ENCODE data around the gene SERP2. TPM values are rescaled to one million over a fixed set of nuclear protein-coding genes. Genes with fewer than 3 reads are reported as not detected.
A peak's percentile ranks its signal among the peaks of the same experiment; 100 is the strongest.

SERP2 gene
- polyA plus RNA-seq, 6 donors from 2014 or later, result 0.52 TPM; not detected in 5

GRCh38 chr13:44384778-44385177 is 11.2 kb downstream of the SERP2 start:
- ATAC-seq (ENCODE audit: low read depth in 2 of 2), result no peak
- Mint-ChIP-seq H3K4me1 (peaks cover 0 to 5% (median 0%) of the 10 kb centered on the region in 3 donors), H3K27me3 (peaks cover 0 to 8% (median 0%) of the 10 kb centered on the region in 3 donors), H3K36me3 (no peaks in the 10 kb centered on the region), H3K4me3 (no peak overlapping the region), H3K9me3 (no peaks in the 10 kb centered on the region), H3K27ac (peak overlapping the region in 2 of 6 donors; percentile 37 to 39)
- DNase-seq, result no peak

GRCh38 chr13:44385401-44385800 is 11.8 kb downstream of the SERP2 start:
- peaks cover 0 to 8% (median 0%) of the 10 kb centered on the region in 3 donors for H3K27me3 Mint-ChIP-seq
- peak overlapping the region in 1 of 6 donors; percentile 37 for H3K27ac Mint-ChIP-seq
- DNase-seq (no peak), ATAC-seq (ENCODE audit: low read depth in 2 of 2) (no peak)
- H3K4me1 Mint-ChIP-seq, result peaks cover 0 to 5% (median 0%) of the 10 kb centered on the region in 3 donors
- H3K4me3 Mint-ChIP-seq, result no peak overlapping the region
- no peaks in the 10 kb centered on the region for H3K9me3 Mint-ChIP-seq
- no peaks in the 10 kb centered on the region for H3K36me3 Mint-ChIP-seq

- Mint-ChIP-seq H3K27me3 (peaks cover 0 to 8% (median 3%) of the 10 kb centered on the region in 3 donors), H3K4me3 (no peak overlapping the region), H3K9me3 (no peaks in the 10 kb centered on the region), H3K27ac (peak overlapping the region in 1 of 6 donors; percentile 65), H3K36me3 (no peaks in the 10 kb centered on the region), H3K4me1 (peaks cover 0 to 5% (median 0%) of the 10 kb centered on the region in 3 donors)
- DNase-seq (no peak), ATAC-seq (ENCODE audit: low read depth in 2 of 2) (no peak)
These were observed 12.2 kb downstream of the SERP2 start for GRCh38 chr13:44385847-44386246.

GRCh38 chr13:44386913-44387556 is 13.4 kb downstream of the SERP2 start:
- Mint-ChIP-seq H3K27ac (no peak overlapping the region), H3K4me1 (peaks cover 0 to 5% (median 0%) of the 10 kb centered on the region in 3 donors), H3K4me3 (no peak overlapping the region), H3K9me3 (no peaks in the 10 kb centered on the region), H3K36me3 (no peaks in the 10 kb centered on the region), H3K27me3 (peaks cover 0 to 3% (median 3%) of the 10 kb centered on the region in 3 donors)
- DNase-seq (no peak), ATAC-seq (ENCODE audit: low read depth in 2 of 2) (no peak)

GRCh38 chr13:44388427-44389059 is 14.9 kb downstream of the SERP2 start:
- H3K27ac Mint-ChIP-seq, result no peak overlapping the region
- no peak for ATAC-seq (ENCODE audit: low read depth in 2 of 2)
- H3K9me3 Mint-ChIP-seq, result peaks cover 0 to 1% (median 0%) of the 10 kb centered on the region in 7 donors
- peaks cover 0 to 18% (median 3%) of the 10 kb centered on the region in 3 donors for H3K27me3 Mint-ChIP-seq
- no peaks in the 10 kb centered on the region for H3K36me3 Mint-ChIP-seq
- no peak for DNase-seq
- no peak overlapping the region for H3K4me3 Mint-ChIP-seq
- H3K4me1 Mint-ChIP-seq, result peaks cover 0 to 5% (median 2%) of the 10 kb centered on the region in 3 donors

- no peaks in the 10 kb centered on the region for H3K36me3 Mint-ChIP-seq
- peaks cover 0 to 5% (median 2%) of the 10 kb centered on the region in 3 donors for H3K4me1 Mint-ChIP-seq
- no peak for DNase-seq
- ATAC-seq (ENCODE audit: low read depth in 2 of 2), result peak in 1 of 2 donors; percentile 47
- no peak overlapping the region for H3K27ac Mint-ChIP-seq
- peaks cover 0 to 18% (median 3%) of the 10 kb centered on the region in 3 donors for H3K27me3 Mint-ChIP-seq
- H3K4me3 Mint-ChIP-seq, result no peak overlapping the region
- H3K9me3 Mint-ChIP-seq, result peaks cover 0 to 1% (median 0%) of the 10 kb centered on the region in 7 donors
These were observed 15.5 kb downstream of the SERP2 start for GRCh38 chr13:44389060-44389666.

- Mint-ChIP-seq H3K4me3 (no peak overlapping the region), H3K27me3 (peaks cover 0 to 18% (median 3%) of the 10 kb centered on the region in 3 donors), H3K4me1 (peaks cover 0 to 5% (median 2%) of the 10 kb centered on the region in 3 donors), H3K36me3 (no peaks in the 10 kb centered on the region), H3K9me3 (peaks cover 0 to 1% (median 0%) of the 10 kb centered on the region in 7 donors), H3K27ac (no peak overlapping the region)
- DNase-seq (no peak), ATAC-seq (ENCODE audit: low read depth in 2 of 2) (no peak)
These were observed 16.3 kb downstream of the SERP2 start for GRCh38 chr13:44389876-44390275.

GRCh38 chr13:44393391-44393790 is 19.8 kb downstream of the SERP2 start:
- Mint-ChIP-seq H3K36me3 (no peaks in the 10 kb centered on the region), H3K4me3 (no peak overlapping the region), H3K27ac (peak overlapping the region in 1 of 6 donors; percentile 96), H3K9me3 (peaks cover 0 to 1% (median 0%) of the 10 kb centered on the region in 7 donors), H3K27me3 (peaks cover 3 to 18% (median 8%) of the 10 kb centered on the region in 3 donors), H3K4me1 (peaks cover 0 to 2% (median 0%) of the 10 kb centered on the region in 3 donors)
- ATAC-seq (ENCODE audit: low read depth in 2 of 2) (no peak), DNase-seq (no peak)

GRCh38 chr13:44394658-44395057 is 21.0 kb downstream of the SERP2 start:
- H3K4me1 Mint-ChIP-seq, result peaks cover 0 to 2% (median 0%) of the 10 kb centered on the region in 3 donors
- no peaks in the 10 kb centered on the region for H3K36me3 Mint-ChIP-seq

GRCh38 chr13:44395976-44396694 is 22.5 kb downstream of the SERP2 start:
- Mint-ChIP-seq H3K36me3 (no peaks in the 10 kb centered on the region), H3K27ac (no peak overlapping the region), H3K4me3 (no peak overlapping the region), H3K9me3 (peaks cover 0 to 1% (median 0%) of the 10 kb centered on the region in 7 donors), H3K27me3 (peaks cover 0 to 24% (median 14%) of the 10 kb centered on the region in 3 donors), H3K4me1 (peaks cover 0 to 2% (median 0%) of the 10 kb centered on the region in 3 donors)
- no peak for ATAC-seq (ENCODE audit: low read depth in 2 of 2)
- no peak for DNase-seq

More at GRCh38 chr13:44394658-44395057, 21.0 kb downstream of the SERP2 start:
- Mint-ChIP-seq H3K4me3 (no peak overlapping the region), H3K27me3 (peaks cover 3 to 24% (median 14%) of the 10 kb centered on the region in 3 donors), H3K27ac (no peak overlapping the region), H3K9me3 (peaks cover 0 to 1% (median 0%) of the 10 kb centered on the region in 7 donors)
- no peak for ATAC-seq (ENCODE audit: low read depth in 2 of 2)
- no peak for DNase-seq

- H3K27me3 Mint-ChIP-seq, result peaks cover 0 to 22% (median 14%) of the 10 kb centered on the region in 3 donors
- H3K9me3 Mint-ChIP-seq, result peaks cover 0 to 1% (median 0%) of the 10 kb centered on the region in 7 donors
- no peak overlapping the region for H3K4me3 Mint-ChIP-seq
- H3K36me3 Mint-ChIP-seq, result no peaks in the 10 kb centered on the region
- DNase-seq, result no peak
- H3K4me1 Mint-ChIP-seq, result peaks cover 0 to 2% (median 0%) of the 10 kb centered on the region in 3 donors
- ATAC-seq (ENCODE audit: low read depth in 2 of 2), result no peak
- H3K27ac Mint-ChIP-seq, result no peak overlapping the region
These were observed 23.3 kb downstream of the SERP2 start for GRCh38 chr13:44396701-44397580.

- Mint-ChIP-seq H3K36me3 (no peaks in the 10 kb centered on the region), H3K4me3 (no peak overlapping the region), H3K27ac (no peak overlapping the region), H3K9me3 (peaks cover 0 to 1% (median 0%) of the 10 kb centered on the region in 7 donors), H3K27me3 (peaks cover 0 to 14% (median 13%) of the 10 kb centered on the region in 3 donors), H3K4me1 (peaks cover 0 to 2% (median 0%) of the 10 kb centered on the region in 3 donors)
- ATAC-seq (ENCODE audit: low read depth in 2 of 2) (no peak), DNase-seq (no peak)
These were observed 24.2 kb downstream of the SERP2 start for GRCh38 chr13:44397766-44398223.
